Putamen (tissue), 1 donor: Measurements from ENCODE around the gene RNU1-2.
"Not testable (repeated sequence)": the region's sequence is repeated elsewhere in the genome, so short reads cannot be mapped to it uniquely, and the experiment has no call there.

Source experiments
- DNase-seq: peaks from one replicate; pipeline ENCODE4 v3.0.0-alpha.2; 2016; ENCODE audit warnings: low spot score

The RNU1-2 gene

GRCh38 chr1:16895598-16896315 is at the start of gene RNU1-2:
TSS of gene RNU1-2 (plus strand) at chr1:16895980.
- DNase-seq, result peak; percentile 97

DNA sequence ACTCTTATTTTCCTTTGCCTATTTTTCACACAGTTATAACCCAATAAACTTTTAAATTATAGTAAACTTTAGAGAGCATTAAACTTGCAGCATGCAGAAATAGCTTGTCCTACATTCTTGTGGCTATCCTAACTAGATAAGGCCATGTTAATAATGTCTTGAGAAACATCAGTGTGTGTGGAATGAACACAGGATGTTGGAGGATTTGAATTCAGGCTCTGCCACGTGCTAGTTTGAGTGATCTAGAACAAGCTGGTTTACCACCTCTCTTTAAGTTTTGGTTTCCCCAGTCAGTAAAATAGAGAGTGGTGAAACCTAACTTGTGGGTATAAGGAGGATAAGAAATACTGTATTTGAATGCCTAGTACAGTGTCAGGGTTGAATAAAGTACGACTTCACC is 39.6 kb upstream of the RNU1-2 start:
- not testable (repeated sequence) for DNase-seq

- DNase-seq, result not testable (repeated sequence)
Observed at GRCh38 chr1:16859167-16860041, 36.4 kb upstream of the RNU1-2 start.

DNA sequence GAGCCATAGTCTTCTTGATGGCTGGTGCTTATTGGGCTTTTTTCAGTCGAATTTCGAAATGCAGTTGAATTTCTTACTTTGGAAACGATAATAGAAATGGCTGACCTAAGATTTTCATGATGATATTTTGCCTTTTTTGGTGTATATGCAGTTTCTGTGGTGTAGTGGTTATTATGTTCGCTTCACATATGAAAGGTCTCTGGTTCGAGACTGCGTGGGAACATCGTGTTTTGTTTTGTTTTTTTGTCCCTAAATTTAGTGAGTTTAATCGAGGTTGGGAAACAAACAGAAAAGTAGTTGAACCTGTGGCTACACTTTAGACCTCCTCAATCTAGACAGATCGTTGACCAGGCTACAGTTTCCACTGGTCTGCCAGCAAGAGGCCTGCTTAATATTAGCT is 35.7 kb upstream of the RNU1-2 start:
- DNase-seq, result not testable (repeated sequence)

GRCh38 chr1:16861832-16862245 is 33.9 kb upstream of the RNU1-2 start:
- DNase-seq, result not testable (repeated sequence)

DNA sequence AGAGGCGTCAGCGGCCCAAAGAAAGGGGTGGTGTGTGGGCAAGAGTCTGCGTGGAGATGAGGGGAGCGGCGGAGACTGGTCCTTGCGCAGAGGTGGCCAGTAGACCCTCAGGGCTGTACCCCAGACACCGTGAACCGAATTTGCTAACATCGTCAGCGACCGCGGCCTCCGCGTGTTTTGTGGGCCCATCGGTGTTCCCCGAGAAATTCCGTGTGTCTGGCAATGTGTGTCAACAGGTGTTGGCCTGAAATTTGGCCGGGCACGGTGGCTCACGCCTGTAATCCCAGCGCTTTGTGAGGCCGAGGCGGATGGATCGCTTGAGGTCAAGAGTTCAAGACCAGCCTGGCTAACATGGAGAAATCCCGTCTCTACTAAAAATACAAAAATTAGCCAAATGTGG is 33.4 kb upstream of the RNU1-2 start:
- DNase-seq, result not testable (repeated sequence)

DNA sequence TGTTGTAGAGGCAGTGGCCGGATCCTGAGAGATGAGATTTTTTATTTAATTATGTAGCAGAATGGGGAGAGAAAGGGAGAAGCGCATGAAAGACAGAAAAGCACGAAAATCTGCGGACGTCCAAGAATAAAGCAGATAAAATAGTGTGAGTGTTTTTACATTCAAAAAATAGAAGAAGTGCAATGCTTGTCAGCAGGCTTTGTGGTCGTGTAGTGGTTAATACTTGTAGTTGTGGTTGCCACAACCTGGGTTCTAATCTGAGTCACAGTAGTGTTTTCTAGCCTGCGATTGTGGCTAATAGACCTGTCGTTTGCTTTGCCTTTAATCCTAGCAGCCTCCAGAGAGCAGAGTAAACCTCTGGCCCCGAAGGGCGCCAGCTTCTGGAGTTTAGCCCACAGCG is 32.8 kb upstream of the RNU1-2 start:
- not testable (repeated sequence) for DNase-seq

DNA sequence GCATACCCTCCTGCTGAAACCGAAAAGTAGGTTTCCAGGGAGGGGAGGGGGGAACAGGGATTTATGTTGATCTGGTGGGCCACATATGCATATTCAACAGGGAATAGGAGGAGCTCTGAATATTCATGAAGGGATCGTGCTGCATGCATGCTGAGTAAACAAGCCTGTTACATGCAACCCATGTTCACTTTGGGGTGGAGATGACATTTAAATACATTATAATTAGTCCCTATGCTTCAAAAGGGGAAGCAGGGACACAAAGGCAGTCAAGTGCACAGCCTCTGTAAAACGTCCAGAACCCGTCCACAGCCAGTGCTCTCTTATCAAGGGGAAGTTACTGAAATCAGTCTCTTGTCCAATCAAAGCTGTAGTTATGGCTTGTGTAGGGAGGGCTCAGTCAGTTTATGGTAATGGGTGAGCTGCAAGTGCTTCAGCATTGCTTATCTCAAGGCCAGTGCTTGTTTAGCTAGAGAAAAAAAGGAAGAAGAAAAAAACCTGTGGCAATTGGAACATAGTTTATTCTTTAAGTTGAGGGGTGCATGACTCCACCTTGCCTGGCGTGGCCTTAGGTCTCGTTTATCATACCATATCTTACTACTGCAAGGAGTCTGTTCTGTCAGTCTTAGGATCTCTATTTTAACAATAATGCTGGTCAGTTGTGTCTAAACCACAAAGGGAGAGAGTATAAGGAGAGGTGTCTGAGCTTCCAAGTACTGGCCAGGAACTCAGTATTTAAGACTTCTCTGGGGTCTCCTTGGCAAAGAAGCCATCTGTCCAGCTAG is 28.7 kb upstream of the RNU1-2 start:
- not testable (repeated sequence) for DNase-seq

GRCh38 chr1:16868787-16869186 is 27.0 kb upstream of the RNU1-2 start:
- DNase-seq, result not testable (repeated sequence)

DNA sequence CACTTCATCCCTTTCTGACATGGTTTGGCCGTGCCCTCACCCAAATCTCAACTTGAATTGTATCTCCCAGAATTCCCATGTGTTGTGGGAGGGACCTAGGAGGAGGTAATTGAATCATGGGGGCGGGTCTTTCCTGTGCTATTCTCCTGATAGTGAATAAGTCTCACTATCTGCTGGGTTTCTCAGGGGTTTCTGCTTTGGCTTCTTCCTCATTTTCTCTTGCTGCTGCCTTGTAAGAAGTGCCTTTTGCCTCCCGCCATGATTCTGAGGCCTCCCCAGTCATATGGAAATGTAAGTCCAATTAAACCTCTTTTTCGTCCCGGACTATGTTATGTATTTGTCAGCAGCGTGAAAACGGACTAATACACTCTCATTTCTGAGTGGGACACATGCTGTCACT is 25.8 kb upstream of the RNU1-2 start:
- not testable (repeated sequence) for DNase-seq

DNA sequence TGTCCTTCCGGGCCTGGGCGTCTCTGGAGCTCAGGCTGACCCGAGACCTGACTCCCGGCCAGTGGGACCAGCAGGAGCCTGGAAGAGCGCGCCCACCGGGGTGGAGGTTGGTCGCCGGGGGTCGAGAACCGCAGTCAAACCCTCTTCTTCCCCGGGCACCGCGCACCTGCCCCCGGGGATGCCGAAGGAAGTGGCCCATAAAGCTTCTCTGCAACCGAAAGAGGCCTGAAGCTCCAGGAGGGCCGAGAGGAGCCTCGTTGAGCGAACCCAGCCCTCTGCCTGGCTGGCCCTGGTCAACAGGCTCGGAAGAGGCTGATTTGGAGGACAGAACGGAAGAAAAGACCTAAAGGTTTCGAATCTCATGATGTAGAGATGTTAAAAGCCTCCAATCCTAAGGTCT is 24.6 kb upstream of the RNU1-2 start:
- not testable (repeated sequence) for DNase-seq

DNA sequence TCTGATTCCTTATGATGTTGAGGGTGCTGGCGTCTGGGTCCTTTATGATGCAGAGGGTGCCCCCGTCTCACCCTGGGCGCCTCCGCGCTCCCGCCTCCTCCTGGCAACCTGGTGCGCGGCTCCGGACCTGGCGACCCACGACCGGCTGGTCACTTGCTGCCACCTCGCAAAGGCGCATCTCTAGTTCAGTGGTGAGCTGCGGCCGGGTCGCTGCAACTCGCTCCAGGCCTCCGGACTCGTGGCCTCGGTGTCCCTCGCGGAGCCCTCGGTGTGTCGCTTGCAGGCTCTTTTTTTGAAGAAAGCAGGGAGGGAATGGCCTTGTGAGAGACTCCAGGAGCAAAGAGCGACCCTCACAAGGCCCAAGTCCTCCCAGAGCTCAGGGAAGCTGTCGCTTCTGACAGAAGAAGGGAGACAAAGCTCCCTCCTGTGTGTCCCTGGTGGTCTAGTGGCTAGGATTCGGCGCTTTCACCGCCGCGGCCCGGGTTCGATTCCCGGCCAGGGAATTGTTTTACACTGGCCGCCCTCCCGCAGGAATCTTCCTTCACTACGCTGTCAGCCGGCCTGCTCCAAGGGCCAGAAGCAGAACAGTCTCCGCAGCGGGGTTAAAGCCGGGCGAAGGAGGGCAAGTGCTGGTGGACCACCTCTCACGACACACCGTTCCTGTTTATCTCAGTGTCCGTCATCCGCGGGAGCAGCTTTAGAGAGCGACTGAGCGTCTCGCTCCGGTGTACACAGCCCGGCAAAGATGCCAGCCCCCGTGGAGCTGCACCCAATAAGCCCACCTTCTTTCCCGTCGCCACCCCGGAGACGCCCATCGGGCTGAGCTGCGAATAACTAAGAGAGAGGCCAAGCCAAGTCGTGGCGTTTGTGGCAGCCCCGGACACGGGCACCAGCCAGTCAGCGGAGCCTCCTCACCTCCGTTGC is 23.4 kb upstream of the RNU1-2 start:
- peak; percentile 75 for DNase-seq

GRCh38 chr1:16873076-16873879 is 22.5 kb upstream of the RNU1-2 start:
- not testable (repeated sequence) for DNase-seq

DNA sequence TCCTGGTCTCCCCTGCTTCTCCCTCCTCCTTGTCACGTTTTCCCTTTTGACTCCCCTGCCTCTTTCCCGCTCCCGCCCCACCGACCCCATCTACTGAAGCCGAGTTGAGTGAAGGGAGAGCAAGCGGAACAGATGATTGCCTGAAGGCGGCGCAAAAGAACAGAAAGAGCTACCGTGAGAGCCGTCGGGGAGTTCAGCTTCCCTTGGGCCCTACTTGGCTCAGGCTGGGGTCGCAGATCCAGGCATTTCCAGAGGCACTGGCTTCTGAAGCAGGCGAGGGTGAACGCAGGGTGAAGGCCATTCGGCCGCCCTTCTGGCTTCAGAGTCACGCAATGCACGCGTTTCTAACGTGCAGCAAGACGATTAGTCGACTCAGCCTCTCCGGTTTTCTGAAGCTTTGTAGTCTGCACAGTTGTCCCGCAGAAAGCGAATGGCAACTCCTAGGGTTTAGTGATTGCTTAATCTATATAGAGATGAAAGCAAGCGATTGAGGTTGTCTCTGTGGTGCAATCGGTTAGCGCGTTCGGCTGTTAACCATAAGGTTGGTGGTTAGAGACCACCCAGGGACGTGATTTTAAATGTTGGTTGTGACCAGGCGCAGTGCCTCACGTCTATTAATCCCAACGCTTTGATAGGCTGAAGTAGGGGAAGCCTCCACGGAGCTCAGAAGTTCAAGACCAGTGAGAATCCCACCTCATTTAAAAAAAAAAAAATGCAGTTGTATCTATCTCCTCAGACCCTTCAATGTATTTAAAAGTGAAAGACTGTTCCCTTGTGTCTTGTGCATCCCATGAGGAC is 20.6 kb upstream of the RNU1-2 start:
- DNase-seq, result not testable (repeated sequence)

- not testable (repeated sequence) for DNase-seq
Observed at GRCh38 chr1:16881742-16882141, 14.0 kb upstream of the RNU1-2 start.

- no peak for DNase-seq
Observed at GRCh38 chr1:16882986-16883385, 12.8 kb upstream of the RNU1-2 start.

DNA sequence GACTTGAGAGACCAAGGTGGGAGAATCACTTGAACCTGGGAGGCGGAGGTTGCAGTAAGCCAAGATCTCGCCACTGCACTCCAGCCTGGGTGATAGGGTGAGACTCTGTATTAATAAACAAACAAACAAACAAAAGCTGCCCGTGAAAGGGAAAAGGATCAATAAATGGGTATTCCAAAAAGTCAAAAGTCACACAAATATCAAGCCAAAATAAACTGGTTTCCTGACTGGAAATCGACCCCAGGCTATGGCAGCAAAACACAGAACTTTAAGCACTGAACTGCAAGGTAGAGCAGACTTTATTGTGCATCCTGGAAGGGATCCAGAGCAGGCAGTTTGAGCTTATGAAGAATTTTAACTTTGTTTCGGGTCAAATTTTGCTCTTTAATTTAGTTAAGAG is 11.3 kb upstream of the RNU1-2 start:
- DNase-seq, result not testable (repeated sequence)

DNA sequence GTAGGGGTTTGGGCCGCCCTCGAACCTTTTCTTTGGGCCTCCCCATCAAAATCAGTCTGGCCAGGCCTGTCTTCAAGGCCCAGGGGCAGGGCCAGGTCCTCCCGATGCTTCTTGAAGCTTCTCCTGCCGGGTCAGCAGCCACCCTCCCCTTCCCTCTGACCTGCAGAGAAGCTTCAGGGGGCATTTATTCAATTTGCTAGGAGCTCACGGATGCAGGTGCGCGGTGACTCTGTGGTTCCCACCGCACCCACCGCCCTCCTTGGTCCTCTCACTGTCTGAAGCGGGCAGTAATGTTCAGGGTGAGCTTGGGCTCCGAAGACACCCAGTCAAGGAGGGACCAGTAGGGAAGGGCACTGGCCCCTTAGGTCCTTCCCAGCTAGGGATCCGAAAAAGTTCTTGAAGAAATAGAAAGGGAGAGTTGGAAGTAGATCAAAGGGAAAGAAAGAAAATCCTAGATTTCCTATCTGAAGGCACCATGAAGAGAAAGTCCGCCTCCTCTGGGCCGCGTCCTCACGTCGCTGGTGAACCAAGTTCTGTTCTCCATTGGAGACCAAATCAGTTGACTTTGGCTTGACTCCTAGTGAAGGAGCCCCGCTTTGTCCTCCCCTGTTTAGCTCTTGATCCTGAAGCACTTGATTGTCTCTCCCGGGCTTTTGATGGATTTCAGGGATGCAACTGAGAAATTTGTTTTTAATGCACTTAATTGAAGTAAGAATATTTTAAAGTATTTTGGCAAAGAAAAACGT is 8.7 kb upstream of the RNU1-2 start:
- DNase-seq, result no peak
